GM19467 (cell line): ENCODE measurements around the gene POLA1.
"Not testable (repeated sequence)": the region's sequence is repeated elsewhere in the genome, so short reads cannot be mapped to it uniquely, and the experiment has no call there.

Experiments used
- ATAC-seq: cut with Tn5 transposase; IDR thresholded peaks from one replicate; pipeline ENCODE4 v1.9.1; 2021; ENCODE audit warnings: mild to moderate bottlenecking, moderate library complexity; ENCODE audit not compliant: unreplicated experiment

The POLA1 gene

GRCh38 chrX:24782011-24782410 lies 88.3 kb downstream of the POLA1 start:
- ATAC-seq, result no peak

- ATAC-seq, result no peak
Observed at GRCh38 chrX:24789047-24789446, 95.3 kb downstream of the POLA1 start.

GRCh38 chrX:24790166-24790565 lies 96.4 kb downstream of the POLA1 start:
- no peak for ATAC-seq

GRCh38 chrX:24796204-24796603 lies 102.5 kb downstream of the POLA1 start:
- no peak for ATAC-seq

GRCh38 chrX:24799078-24799477 lies 105.4 kb downstream of the POLA1 start:
- ATAC-seq, result no peak

- no peak for ATAC-seq
Observed at GRCh38 chrX:24799565-24799964, 105.8 kb downstream of the POLA1 start.

GRCh38 chrX:24805201-24805600 lies 111.5 kb downstream of the POLA1 start:
- no peak for ATAC-seq

GRCh38 chrX:24819807-24820206 lies 126.1 kb downstream of the POLA1 start:
- ATAC-seq, result not testable (repeated sequence)

GRCh38 chrX:24828147-24828546 lies 134.4 kb downstream of the POLA1 start:
- no peak for ATAC-seq

GRCh38 chrX:24828600-24828999 lies 134.9 kb downstream of the POLA1 start:
- ATAC-seq, result no peak

GRCh38 chrX:24833695-24834094 lies 140.0 kb downstream of the POLA1 start:
- no peak for ATAC-seq

- ATAC-seq, result no peak
Observed at GRCh38 chrX:24837966-24838365, 144.2 kb downstream of the POLA1 start.

GRCh38 chrX:24838629-24839028 lies 144.9 kb downstream of the POLA1 start:
- no peak for ATAC-seq

- no peak for ATAC-seq
Observed at GRCh38 chrX:24839331-24839730, 145.6 kb downstream of the POLA1 start.

- no peak for ATAC-seq
Observed at GRCh38 chrX:24842486-24842885, 148.8 kb downstream of the POLA1 start.

- no peak for ATAC-seq
Observed at GRCh38 chrX:24846550-24847150, 152.9 kb downstream of the POLA1 start.

GRCh38 chrX:24851289-24851688 lies 157.6 kb downstream of the POLA1 start:
- ATAC-seq, result no peak

GRCh38 chrX:24851780-24852179 lies 158.1 kb downstream of the POLA1 start:
- ATAC-seq, result no peak

GRCh38 chrX:24858004-24858746 lies 164.5 kb downstream of the POLA1 start:
- ATAC-seq, result no peak

- ATAC-seq, result no peak
Observed at GRCh38 chrX:24859211-24859841, 165.6 kb downstream of the POLA1 start.

GRCh38 chrX:24860140-24860539 lies 166.4 kb downstream of the POLA1 start:
- ATAC-seq, result no peak

- ATAC-seq, result no peak
Observed at GRCh38 chrX:24862343-24862742, 168.6 kb downstream of the POLA1 start.
